ENCODE data around the gene LTO1.

The LTO1 gene

DNA sequence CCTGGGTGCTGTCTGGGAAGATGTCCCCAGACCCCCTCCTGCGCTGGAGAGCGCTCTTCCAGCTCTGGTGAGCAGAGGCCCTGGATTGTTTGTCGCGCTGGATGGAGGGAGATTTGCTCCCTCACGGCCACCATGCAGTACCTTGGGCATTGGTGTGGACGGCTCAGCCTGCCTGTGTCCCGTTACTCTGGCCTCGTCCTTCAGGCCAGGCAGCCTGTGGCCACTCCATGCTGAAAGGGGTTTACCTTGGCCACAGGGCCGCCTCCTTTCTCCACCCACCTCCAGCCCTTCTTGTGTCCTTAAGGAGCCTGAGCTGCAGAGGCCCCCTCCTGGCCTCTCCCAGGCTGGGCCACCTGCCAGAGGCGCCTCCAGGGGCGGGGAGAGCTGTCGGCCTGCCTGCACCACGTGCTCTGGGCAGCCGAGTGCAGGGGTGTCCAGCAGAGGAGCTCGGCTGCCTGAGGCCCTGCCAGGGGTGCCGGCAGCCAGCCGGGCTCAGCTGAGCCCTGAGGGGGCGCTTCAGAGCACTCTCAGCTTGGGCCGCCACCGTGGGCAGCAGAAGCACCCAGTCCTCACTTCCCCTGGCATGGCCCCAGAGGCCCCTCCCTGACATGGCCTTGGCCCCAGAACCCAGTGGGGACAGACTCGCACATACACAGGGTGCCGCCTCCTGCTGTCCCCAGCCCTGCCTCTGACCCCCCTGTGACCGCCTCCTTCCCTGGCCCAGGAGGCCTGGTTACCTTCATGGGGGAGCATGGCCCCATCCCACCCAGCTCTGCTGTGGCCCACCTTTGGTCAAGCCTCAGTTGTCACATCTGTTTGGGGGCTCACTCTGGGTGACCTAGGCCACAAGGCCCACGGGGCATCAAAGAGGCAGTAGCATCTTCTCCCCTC lies 30.8 kb downstream of the LTO1 start:
- Histone ChIP-seq H3K79me2 (ENCODE audit: control insufficient read depth, insufficient read depth, low read length, poor library complexity) (peaks cover 4% of the 10 kb centered on the region), H2BK12ac (ENCODE audit: low read length) (no peak overlapping the region), H2BK5ac (ENCODE audit: low read depth, low read length, poor library complexity) (no peak overlapping the region), H4K12ac (ENCODE audit: low read depth, low read length) (no peak overlapping the region), H3K4me1 (ENCODE audit: control insufficient read depth in 1 of 2, insufficient read depth in 2 of 2, low read length in 2 of 2) (peaks cover 9 to 13% of the 10 kb centered on the region in 2 experiments), H2AK5ac (ENCODE audit: low read length) (no peak overlapping the region), H4K8ac (ENCODE audit: low read depth, low read length) (no peak overlapping the region), H3K9ac (ENCODE audit: low read length) (no peak overlapping the region), H3K23ac (ENCODE audit: low read length) (no peak overlapping the region), H3K9me3 (ENCODE audit: insufficient read depth, low read depth, low read length) (no peaks in the 10 kb centered on the region), H3K14ac (ENCODE audit: low read length) (no peak overlapping the region), H3K4me3 (ENCODE audit: low read depth, low read length) (no peak overlapping the region), H3K18ac (ENCODE audit: low read length) (no peak overlapping the region), H2AFZ (ENCODE audit: insufficient read depth, low read length, poor library complexity) (no peak overlapping the region), H3K4ac (ENCODE audit: low read depth, low read length) (no peak overlapping the region), H3K79me1 (ENCODE audit: low read length) (peaks cover 13% of the 10 kb centered on the region), H2BK120ac (ENCODE audit: insufficient read depth, low read length, poor library complexity) (no peak overlapping the region), H3K36me3 (ENCODE audit: control insufficient read depth in 1 of 2, insufficient read depth in 2 of 2, low read length in 2 of 2) (peaks cover 20 to 32% of the 10 kb centered on the region in 2 experiments), H3K27ac (ENCODE audit: low read depth, low read length) (no peak overlapping the region), H4K91ac (ENCODE audit: low read depth, low read length) (no peak overlapping the region), H3K4me2 (ENCODE audit: low read length) (no peak overlapping the region), H3K27me3 (ENCODE audit: insufficient read depth, low read length) (peaks cover 27% of the 10 kb centered on the region)
- DNase-seq: no peak
- no CpG with 5 or more reads among the region's 24 CpGs for WGBS (ENCODE audit: extremely low coverage, insufficient coverage, insufficient read length)

GRCh38 chr11:69643646-69644045 lies 31.5 kb downstream of the LTO1 start:
- Histone ChIP-seq H3K9me3 (ENCODE audit: insufficient read depth, low read depth, low read length) (no peaks in the 10 kb centered on the region), H2AK5ac (ENCODE audit: low read length) (no peak overlapping the region), H2BK120ac (ENCODE audit: insufficient read depth, low read length, poor library complexity) (no peak overlapping the region), H2AFZ (ENCODE audit: insufficient read depth, low read length, poor library complexity) (no peak overlapping the region), H3K4me1 (ENCODE audit: control insufficient read depth in 1 of 2, insufficient read depth in 2 of 2, low read length in 2 of 2) (peaks cover 9 to 13% of the 10 kb centered on the region in 2 experiments), H3K79me1 (ENCODE audit: low read length) (peaks cover 14% of the 10 kb centered on the region), H3K4me2 (ENCODE audit: low read length) (no peak overlapping the region), H3K4me3 (ENCODE audit: low read depth, low read length) (no peak overlapping the region), H3K79me2 (ENCODE audit: control insufficient read depth, insufficient read depth, low read length, poor library complexity) (peaks cover 4% of the 10 kb centered on the region), H3K4ac (ENCODE audit: low read depth, low read length) (no peak overlapping the region), H4K12ac (ENCODE audit: low read depth, low read length) (no peak overlapping the region), H3K36me3 (ENCODE audit: control insufficient read depth in 1 of 2, insufficient read depth in 2 of 2, low read length in 2 of 2) (peaks cover 20 to 25% of the 10 kb centered on the region in 2 experiments), H2BK5ac (ENCODE audit: low read depth, low read length, poor library complexity) (no peak overlapping the region), H4K91ac (ENCODE audit: low read depth, low read length) (no peak overlapping the region), H3K27ac (ENCODE audit: low read depth, low read length) (no peak overlapping the region), H3K18ac (ENCODE audit: low read length) (no peak overlapping the region), H3K23ac (ENCODE audit: low read length) (no peak overlapping the region), H4K8ac (ENCODE audit: low read depth, low read length) (no peak overlapping the region), H2BK12ac (ENCODE audit: low read length) (no peak overlapping the region), H3K27me3 (ENCODE audit: insufficient read depth, low read length) (peaks cover 27% of the 10 kb centered on the region), H3K9ac (ENCODE audit: low read length) (no peak overlapping the region), H3K14ac (ENCODE audit: low read length) (no peak overlapping the region)
- no peak for DNase-seq
- no CpG with 5 or more reads among the region's 27 CpGs for WGBS (ENCODE audit: extremely low coverage, insufficient coverage, insufficient read length)

DNA sequence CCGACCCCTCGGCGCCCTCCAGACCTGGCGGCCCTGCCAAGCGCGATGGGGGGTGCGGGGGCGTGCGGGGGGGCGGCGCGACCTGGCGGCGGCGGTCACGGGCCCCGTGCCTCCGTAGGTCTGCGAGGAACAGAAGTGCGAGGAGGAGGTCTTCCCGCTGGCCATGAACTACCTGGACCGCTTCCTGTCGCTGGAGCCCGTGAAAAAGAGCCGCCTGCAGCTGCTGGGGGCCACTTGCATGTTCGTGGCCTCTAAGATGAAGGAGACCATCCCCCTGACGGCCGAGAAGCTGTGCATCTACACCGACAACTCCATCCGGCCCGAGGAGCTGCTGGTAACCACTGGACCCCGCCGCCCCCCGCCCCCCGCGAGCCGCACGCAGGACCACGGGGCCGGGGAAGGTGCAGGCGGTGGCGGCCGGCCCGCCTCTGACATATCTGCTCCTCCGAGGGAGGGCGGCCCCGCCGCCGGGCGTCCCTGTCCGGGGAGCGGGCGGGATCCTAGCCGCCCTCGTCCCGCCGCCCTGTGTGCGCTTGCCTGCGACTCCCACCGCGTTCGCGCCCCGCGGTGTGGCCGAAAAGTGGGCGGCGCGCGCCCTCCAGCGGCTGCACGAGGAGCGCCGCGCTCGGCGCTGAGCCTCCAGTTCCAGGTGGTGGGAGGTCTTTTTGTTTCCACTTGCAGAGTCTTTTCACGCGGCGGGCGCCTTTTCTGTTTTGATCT lies 32.1 kb downstream of the LTO1 start:
- Histone ChIP-seq H2BK120ac (ENCODE audit: insufficient read depth, low read length, poor library complexity) (no peak overlapping the region), H3K4me2 (ENCODE audit: low read length) (peak overlapping the region; percentile 73), H3K23ac (ENCODE audit: low read length) (no peak overlapping the region), H3K9me3 (ENCODE audit: insufficient read depth, low read depth, low read length) (no peaks in the 10 kb centered on the region), H4K12ac (ENCODE audit: low read depth, low read length) (no peak overlapping the region), H3K79me1 (ENCODE audit: low read length) (peaks cover 18% of the 10 kb centered on the region), H3K18ac (ENCODE audit: low read length) (no peak overlapping the region), H2AK5ac (ENCODE audit: low read length) (no peak overlapping the region), H3K4me3 (ENCODE audit: low read depth, low read length) (peak overlapping the region; percentile 71), H3K4ac (ENCODE audit: low read depth, low read length) (no peak overlapping the region), H3K36me3 (ENCODE audit: control insufficient read depth in 1 of 2, insufficient read depth in 2 of 2, low read length in 2 of 2) (peaks cover 17 to 22% of the 10 kb centered on the region in 2 experiments), H4K8ac (ENCODE audit: low read depth, low read length) (no peak overlapping the region), H3K27ac (ENCODE audit: low read depth, low read length) (no peak overlapping the region), H3K27me3 (ENCODE audit: insufficient read depth, low read length) (peaks cover 27% of the 10 kb centered on the region), H3K14ac (ENCODE audit: low read length) (no peak overlapping the region), H3K79me2 (ENCODE audit: control insufficient read depth, insufficient read depth, low read length, poor library complexity) (peaks cover 4% of the 10 kb centered on the region), H2BK5ac (ENCODE audit: low read depth, low read length, poor library complexity) (no peak overlapping the region), H2AFZ (ENCODE audit: insufficient read depth, low read length, poor library complexity) (peak overlapping the region; percentile 3), H4K91ac (ENCODE audit: low read depth, low read length) (no peak overlapping the region), H3K9ac (ENCODE audit: low read length) (no peak overlapping the region), H3K4me1 (ENCODE audit: control insufficient read depth in 1 of 2, insufficient read depth in 2 of 2, low read length in 2 of 2) (peaks cover 9 to 13% of the 10 kb centered on the region in 2 experiments), H2BK12ac (ENCODE audit: low read length) (no peak overlapping the region)
- peak; percentile 77 to 92 for DNase-seq
- no CpG with 5 or more reads among the region's 81 CpGs for WGBS (ENCODE audit: extremely low coverage, insufficient coverage, insufficient read length)

- Histone ChIP-seq H3K27me3 (ENCODE audit: insufficient read depth, low read length) (peaks cover 27% of the 10 kb centered on the region), H2AK5ac (ENCODE audit: low read length) (no peak overlapping the region), H3K18ac (ENCODE audit: low read length) (no peak overlapping the region), H3K36me3 (ENCODE audit: control insufficient read depth in 1 of 2, insufficient read depth in 2 of 2, low read length in 2 of 2) (peaks cover 13 to 17% of the 10 kb centered on the region in 2 experiments), H2BK5ac (ENCODE audit: low read depth, low read length, poor library complexity) (no peak overlapping the region), H3K27ac (ENCODE audit: low read depth, low read length) (no peak overlapping the region), H3K4me3 (ENCODE audit: low read depth, low read length) (peak overlapping the region; percentile 71), H3K79me1 (ENCODE audit: low read length) (peaks cover 23% of the 10 kb centered on the region), H3K9me3 (ENCODE audit: insufficient read depth, low read depth, low read length) (no peaks in the 10 kb centered on the region), H3K4me1 (ENCODE audit: control insufficient read depth in 1 of 2, insufficient read depth in 2 of 2, low read length in 2 of 2) (peaks cover 13 to 17% of the 10 kb centered on the region in 2 experiments), H3K4me2 (ENCODE audit: low read length) (peak overlapping the region; percentile 73), H3K4ac (ENCODE audit: low read depth, low read length) (no peak overlapping the region), H3K14ac (ENCODE audit: low read length) (no peak overlapping the region), H4K12ac (ENCODE audit: low read depth, low read length) (no peak overlapping the region), H4K8ac (ENCODE audit: low read depth, low read length) (peak overlapping the region; percentile 31), H4K91ac (ENCODE audit: low read depth, low read length) (no peak overlapping the region), H3K23ac (ENCODE audit: low read length) (no peak overlapping the region), H3K9ac (ENCODE audit: low read length) (no peak overlapping the region), H2AFZ (ENCODE audit: insufficient read depth, low read length, poor library complexity) (no peak overlapping the region), H3K79me2 (ENCODE audit: control insufficient read depth, insufficient read depth, low read length, poor library complexity) (peaks cover 6% of the 10 kb centered on the region), H2BK12ac (ENCODE audit: low read length) (no peak overlapping the region), H2BK120ac (ENCODE audit: insufficient read depth, low read length, poor library complexity) (peak overlapping the region; percentile 76)
- WGBS (ENCODE audit: extremely low coverage, insufficient coverage, insufficient read length): no CpG with 5 or more reads among the region's 40 CpGs
- no peak for DNase-seq
Observed at GRCh38 chr11:69642549-69642912, 32.6 kb downstream of the LTO1 start.

All from trophoblast cell (in vitro differentiated cells and primary cell).